HUDEP-2 (cell line): ENCODE results near the gene TRIM36.

Experiments
- DNase-seq, 76 experiments: peaks; one replicate each; lab custom pipeline; 2025; ENCODE audit not compliant: unreplicated experiment in 76 of 76; lab: John Stamatoyannopoulos, UW

The TRIM36 gene

GRCh38 chr5:115084246-115084793 lies 85.4 kb downstream of the TRIM36 start:
- no peak for DNase-seq

DNA sequence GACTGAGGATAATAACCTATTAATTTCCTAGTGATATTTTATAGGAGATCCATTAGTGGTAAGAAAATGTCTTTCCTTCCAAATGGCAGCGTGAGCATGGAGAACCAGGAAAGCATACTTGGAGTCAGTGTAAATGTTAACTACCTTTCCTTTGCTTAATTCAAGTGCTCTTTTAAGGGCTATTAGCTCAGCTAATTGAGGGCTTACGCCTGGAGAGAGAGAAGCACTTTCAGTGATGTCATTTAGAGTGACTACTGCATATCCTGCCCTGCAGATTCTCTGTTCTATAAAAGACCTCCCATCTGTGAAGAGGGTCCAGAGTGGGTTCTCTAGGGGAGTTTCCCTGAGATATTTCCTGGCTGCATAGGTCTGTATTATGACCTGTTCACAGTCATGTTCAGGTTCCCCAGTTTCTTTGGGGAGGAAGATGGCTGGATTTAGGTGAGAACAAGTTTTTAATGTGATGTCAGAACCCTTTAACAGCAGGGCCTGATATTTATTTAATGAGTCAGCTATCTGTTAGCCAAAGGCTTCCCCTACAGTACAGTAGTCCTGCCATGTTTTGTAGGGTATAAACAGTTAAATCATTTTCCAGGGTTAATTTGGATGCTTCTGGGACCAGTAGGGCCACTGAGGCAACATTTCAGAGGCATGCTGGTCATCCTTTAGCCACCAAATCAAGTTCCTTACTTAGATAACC lies 89.6 kb downstream of the TRIM36 start:
- DNase-seq: no peak
